Osteocyte (in vitro differentiated cells): ENCODE data around the gene TGFBR3. TPM values are rescaled to one million over a fixed set of nuclear protein-coding genes. Genes with fewer than 3 reads are reported as not detected.

Experiments used
- DNase-seq: peaks from one replicate; pipeline ENCODE4 v3.0.0; 2021; ENCODE audit warnings: mixed read lengths; ENCODE audit not compliant: unreplicated experiment; ENCODE audit errors: extremely low spot score
- H3K27ac Mint-ChIP-seq: one replicate; pipeline ENCODE4 v1.8.0; 2021; ENCODE audit warnings: mild to moderate bottlenecking, mixed read lengths; ENCODE audit not compliant: unreplicated experiment
- H3K27me3 Mint-ChIP-seq: one replicate; pipeline ENCODE4 v1.8.0; 2021; ENCODE audit warnings: mixed read lengths; ENCODE audit not compliant: unreplicated experiment
- H3K36me3 Mint-ChIP-seq: one replicate; pipeline ENCODE4 v1.8.0; 2021; ENCODE audit warnings: mixed read lengths; ENCODE audit not compliant: unreplicated experiment
- H3K4me1 Mint-ChIP-seq: one replicate; pipeline ENCODE4 v1.8.0; 2021; ENCODE audit warnings: mixed read lengths; ENCODE audit not compliant: unreplicated experiment
- H3K4me3 Mint-ChIP-seq: one replicate; pipeline ENCODE4 v1.8.0; 2021; ENCODE audit warnings: mild to moderate bottlenecking, moderate library complexity, mixed read lengths; ENCODE audit not compliant: unreplicated experiment
- H3K9me3 Mint-ChIP-seq: one replicate; pipeline ENCODE4 v1.8.0; 2021; ENCODE audit warnings: mixed read lengths; ENCODE audit not compliant: unreplicated experiment
- CTCF ChIP-seq: fragments of 200-600 bp; sonication (generic); IDR thresholded peaks from 2 replicates; pipeline ENCODE4 v1.5.0; 2021; ENCODE audit warnings: antibody characterized with exemption, mild to moderate bottlenecking, moderate library complexity
- total RNA-seq: library from RNA; stranded (reverse); gene quantifications from 2 replicates; pipeline ENCODE4 v1.2.1, GENCODE V29; 2021

The TGFBR3 gene
- total RNA-seq, 1 donor from 2014 or later = 14.1 TPM

GRCh38 chr1:91760512-91760911, 125.4 kb downstream of the TGFBR3 start:
- Mint-ChIP-seq H3K4me1 (peaks cover 5% of the 10 kb centered on the region), H3K36me3 (peaks cover 13% of the 10 kb centered on the region), H3K27me3 (no peaks in the 10 kb centered on the region), H3K27ac (no peak overlapping the region), H3K9me3 (no peaks in the 10 kb centered on the region), H3K4me3 (no peak overlapping the region)
- no peak for TF ChIP-seq CTCF
- DNase-seq = no peak

GRCh38 chr1:91759076-91759475, 126.9 kb downstream of the TGFBR3 start:
- no peak overlapping the region for H3K4me3 Mint-ChIP-seq
- no peaks in the 10 kb centered on the region for H3K9me3 Mint-ChIP-seq
- H3K27ac Mint-ChIP-seq = no peak overlapping the region
- H3K4me1 Mint-ChIP-seq = peaks cover 10% of the 10 kb centered on the region
- TF ChIP-seq CTCF = no peak
- H3K36me3 Mint-ChIP-seq = peaks cover 12% of the 10 kb centered on the region
- DNase-seq = no peak
- H3K27me3 Mint-ChIP-seq = no peaks in the 10 kb centered on the region

GRCh38 chr1:91757763-91758460, 128.0 kb downstream of the TGFBR3 start:
- H3K9me3 Mint-ChIP-seq = no peaks in the 10 kb centered on the region
- H3K4me1 Mint-ChIP-seq = peaks cover 16% of the 10 kb centered on the region
- H3K27me3 Mint-ChIP-seq = no peaks in the 10 kb centered on the region
- TF ChIP-seq CTCF = no peak
- H3K27ac Mint-ChIP-seq = no peak overlapping the region
- no peak for DNase-seq
- H3K4me3 Mint-ChIP-seq = no peak overlapping the region
- H3K36me3 Mint-ChIP-seq = peaks cover 12% of the 10 kb centered on the region

- H3K27me3 Mint-ChIP-seq = no peaks in the 10 kb centered on the region
- no peak for DNase-seq
- no peak overlapping the region for H3K27ac Mint-ChIP-seq
- H3K9me3 Mint-ChIP-seq = no peaks in the 10 kb centered on the region
- TF ChIP-seq CTCF = no peak
- H3K4me3 Mint-ChIP-seq = no peak overlapping the region
- H3K4me1 Mint-ChIP-seq = peaks cover 33% of the 10 kb centered on the region
- H3K36me3 Mint-ChIP-seq = peaks cover 8% of the 10 kb centered on the region
These were observed 130.2 kb downstream of the TGFBR3 start for GRCh38 chr1:91755702-91756287.

- TF ChIP-seq CTCF = no peak
- Mint-ChIP-seq H3K36me3 (peaks cover 8% of the 10 kb centered on the region), H3K4me3 (no peak overlapping the region), H3K27ac (no peak overlapping the region), H3K4me1 (peaks cover 41% of the 10 kb centered on the region), H3K9me3 (no peaks in the 10 kb centered on the region), H3K27me3 (no peaks in the 10 kb centered on the region)
- no peak for DNase-seq
These were observed 131.0 kb downstream of the TGFBR3 start for GRCh38 chr1:91754816-91755580.
